B cell (primary cell): Measurements from ENCODE around the gene LRRC4C. TPM values are rescaled to one million over a fixed set of nuclear protein-coding genes. Genes with fewer than 3 reads are reported as not detected.

Source experiments
- ATAC-seq: fragments of 200-7000 bp; cut with Tn5 transposase; one replicate; pipeline ENCODE4 v1.10.0; 2021; ENCODE audit warnings: low read depth, mild to moderate bottlenecking, moderate number of reproducible peaks, moderate library complexity
- CTCF ChIA-PET: fragments of 350-600 bp; sonication (Branson Sonifier 250); formaldehyde crosslinking; loops from one replicate; lab custom pipeline; 2021; ENCODE audit warnings: antibody characterized with exemption, inconsistent platforms; lab: Charles Lee
- POLR2A ChIA-PET: fragments of 350-600 bp; sonication (Branson Sonifier 250); formaldehyde crosslinking; loops from one replicate; lab custom pipeline; 2021; ENCODE audit warnings: antibody characterized with exemption; lab: Charles Lee
- DNase-seq: peaks from one replicate; pipeline ENCODE4 v3.0.0; 2013
- H2AFZ ChIP-seq: 2 replicates; pipeline ENCODE4 v1.6.1; 2012; ENCODE audit warnings: mild to moderate bottlenecking, low read depth, low read length; ENCODE audit not compliant: insufficient read depth, poor library complexity, severe bottlenecking
- H3K27ac ChIP-seq, 2 donors: 1 replicate in 1 of 2; 2 replicates in 1 of 2; pipeline ENCODE4 v1.5.1; 2012 to 2013; ENCODE audit warnings: low read length in 2 of 2, mild to moderate bottlenecking in 2 of 2, moderate library complexity in 1 of 2
- H3K27me3 ChIP-seq, 4 experiments: fragments of 200-600 bp in 1 of 4; sonication (generic) in 1 of 4; replicated peaks in 1 of 4; 1 replicate in 2 of 4; 2 replicates in 2 of 4; pipeline versions ENCODE4 v1.6.1 to v1.7.0; 2013 to 2016; ENCODE audit warnings: low read length in 3 of 4, mild to moderate bottlenecking in 2 of 4, mixed read lengths in 1 of 4, moderate library complexity in 1 of 4; ENCODE audit not compliant: insufficient read depth in 4 of 4, control insufficient read depth in 3 of 4; ENCODE audit errors: control extremely low read depth in 1 of 4
- H3K36me3 ChIP-seq, 2 experiments: replicated peaks in 1 of 2; 1 replicate in 1 of 2; 2 replicates in 1 of 2; pipeline versions ENCODE4 v1.6.1 to v1.7.1; 2013; ENCODE audit warnings: low read length in 1 of 2; ENCODE audit not compliant: insufficient read depth in 2 of 2, control insufficient read depth in 1 of 2; ENCODE audit errors: control extremely low read depth in 1 of 2, extremely low read depth in 1 of 2
- H3K4me1 ChIP-seq, 2 donors: fragments of 200-600 bp in 1 of 2; sonication (generic) in 1 of 2; 1 replicate in 1 of 2; 2 replicates in 1 of 2; pipeline versions ENCODE4 v1.5.1 to v1.6.1; 2013 to 2017; ENCODE audit warnings: low read length in 2 of 2; ENCODE audit not compliant: control insufficient read depth in 2 of 2, insufficient read depth in 2 of 2
- H3K4me2 ChIP-seq: replicated peaks from 2 replicates; pipeline ENCODE3; 2012; ENCODE audit warnings: mild to moderate bottlenecking, low read depth, low read length; ENCODE audit not compliant: poor library complexity, severe bottlenecking
- H3K4me3 ChIP-seq, 5 experiments: fragments of 200-600 bp in 1 of 5; sonication (generic) in 1 of 5; 1 replicate in 3 of 5; 2 replicates in 2 of 5; pipeline versions ENCODE4 v1.5.1 to v1.7.0; 2011 to 2016; ENCODE audit warnings: low read length in 4 of 5, mild to moderate bottlenecking in 4 of 5, low read depth in 2 of 5, control low read depth in 1 of 5, moderate library complexity in 1 of 5; ENCODE audit not compliant: insufficient read depth in 1 of 5; ENCODE audit errors: control extremely low read depth in 1 of 5, extremely low read depth in 1 of 5
- H3K79me2 ChIP-seq: fragments of 200-600 bp; sonication (generic); one replicate; pipeline ENCODE4 v1.6.0; 2016; ENCODE audit warnings: low read length; ENCODE audit not compliant: control insufficient read depth, insufficient read depth
- H3K9ac ChIP-seq: fragments of 200-600 bp; sonication (generic); 2 replicates; pipeline ENCODE4 v1.6.1; 2017; ENCODE audit warnings: mild to moderate bottlenecking, low read length, moderate library complexity
- H3K9me3 ChIP-seq, 3 donors: one replicate each; pipeline versions ENCODE4 v1.6.1 to v1.7.1; 2013; ENCODE audit warnings: low read length in 2 of 3; ENCODE audit not compliant: control insufficient read depth in 2 of 3, insufficient read depth in 1 of 3; ENCODE audit errors: control extremely low read depth in 1 of 3
- H4K20me1 ChIP-seq: 2 replicates; pipeline ENCODE4 v1.6.0; 2012; ENCODE audit warnings: mild to moderate bottlenecking, low read length; ENCODE audit not compliant: insufficient read depth, control insufficient read depth, poor library complexity, severe bottlenecking
- H3K27ac Mint-ChIP-seq: one replicate; pipeline ENCODE4 v1.8.0; 2021; ENCODE audit warnings: mixed read lengths
- H3K27me3 Mint-ChIP-seq: one replicate; pipeline ENCODE4 v1.8.0; 2021; ENCODE audit warnings: mixed read lengths
- H3K4me1 Mint-ChIP-seq: one replicate; pipeline ENCODE4 v1.8.0; 2021; ENCODE audit warnings: mixed read lengths
- H3K4me3 Mint-ChIP-seq: one replicate; pipeline ENCODE4 v1.8.0; 2021; ENCODE audit warnings: mixed read lengths
- H3K9me3 Mint-ChIP-seq: one replicate; pipeline ENCODE4 v1.8.0; 2022; ENCODE audit warnings: mixed read lengths; ENCODE audit not compliant: insufficient read depth
- EZH2 ChIP-seq: IDR thresholded peaks from 2 replicates; pipeline ENCODE4 v1.6.1; 2012; ENCODE audit warnings: borderline replicate concordance, low read depth, mild to moderate bottlenecking, moderate library complexity, low read length; ENCODE audit not compliant: insufficient read depth, poor library complexity, severe bottlenecking
- WGBS: methylation state at CpG from one replicate; pipeline ENCODE4 v1.1.5; 2013; ENCODE audit warnings: missing lambda C conversion rate; ENCODE audit not compliant: insufficient coverage; 5-methylcytosine and 5-hydroxymethylcytosine counted together
- intact Hi-C: fragments of 100-400 bp; cut with micrococcal nuclease; formaldehyde crosslinking; loops from one replicate; pipeline ENCODE4 v1.10.0; 2022
- polyA plus RNA-seq: library from polyadenylated mRNA; depleted of rRNA; stranded (reverse); fragments of >200 nt; gene quantifications from 2 replicates; pipeline ENCODE4 v1.2.3, GENCODE V29; 2012
- total RNA-seq, 2 donors: library from RNA; stranded (reverse); fragments of 120-200 nt in 1 of 2; gene quantifications; 1 replicate in 1 of 2; 2 replicates in 1 of 2; pipeline versions ENCODE4 v1.2.3 to v1.2.4, GENCODE V29; 2013 to 2022
- TF ChIP-seq, protein P1 (sequence below): fragments of 200-600 bp; IDR thresholded peaks from one replicate; pipeline ENCODE4 v1.8.0; 2022; ENCODE audit warnings: antibody characterized with exemption, mild to moderate bottlenecking

LRRC4C gene
- total and polyA plus RNA-seq, 2 donors (not counting 1 experiment from before 2014, with no cell fraction given): 0.57 TPM; not detected in 1

DNA sequence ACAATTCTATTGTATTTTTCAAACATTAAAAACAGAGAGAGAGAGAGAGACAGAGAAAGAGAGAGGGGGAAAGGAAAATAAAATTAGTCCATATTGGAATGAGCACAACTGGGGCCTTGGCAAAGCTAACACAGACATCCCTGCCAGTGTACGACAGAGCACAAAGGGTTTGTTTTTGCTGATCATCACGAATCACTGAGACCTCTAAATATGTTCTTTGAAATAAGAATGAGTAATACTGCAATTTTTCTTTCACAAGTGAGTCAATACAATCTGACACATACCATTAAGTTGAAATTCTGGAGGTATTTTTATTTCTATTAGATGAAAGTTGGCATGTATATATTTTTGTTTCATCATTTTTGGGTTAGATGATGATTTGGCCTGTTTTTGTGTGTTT is 27.0 kb upstream of the LRRC4C start:
- CTCF ChIA-PET: no interaction called here
- H3K4me3 ChIP-seq: no peak overlapping the region
- no peak overlapping the region for H3K4me3 Mint-ChIP-seq
- no peak for TF ChIP-seq EZH2
- TF ChIP-seq, protein P1, sequence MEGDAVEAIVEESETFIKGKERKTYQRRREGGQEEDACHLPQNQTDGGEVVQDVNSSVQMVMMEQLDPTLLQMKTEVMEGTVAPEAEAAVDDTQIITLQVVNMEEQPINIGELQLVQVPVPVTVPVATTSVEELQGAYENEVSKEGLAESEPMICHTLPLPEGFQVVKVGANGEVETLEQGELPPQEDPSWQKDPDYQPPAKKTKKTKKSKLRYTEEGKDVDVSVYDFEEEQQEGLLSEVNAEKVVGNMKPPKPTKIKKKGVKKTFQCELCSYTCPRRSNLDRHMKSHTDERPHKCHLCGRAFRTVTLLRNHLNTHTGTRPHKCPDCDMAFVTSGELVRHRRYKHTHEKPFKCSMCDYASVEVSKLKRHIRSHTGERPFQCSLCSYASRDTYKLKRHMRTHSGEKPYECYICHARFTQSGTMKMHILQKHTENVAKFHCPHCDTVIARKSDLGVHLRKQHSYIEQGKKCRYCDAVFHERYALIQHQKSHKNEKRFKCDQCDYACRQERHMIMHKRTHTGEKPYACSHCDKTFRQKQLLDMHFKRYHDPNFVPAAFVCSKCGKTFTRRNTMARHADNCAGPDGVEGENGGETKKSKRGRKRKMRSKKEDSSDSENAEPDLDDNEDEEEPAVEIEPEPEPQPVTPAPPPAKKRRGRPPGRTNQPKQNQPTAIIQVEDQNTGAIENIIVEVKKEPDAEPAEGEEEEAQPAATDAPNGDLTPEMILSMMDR: no peak
- no peak overlapping the region for H3K27ac Mint-ChIP-seq
- H3K9me3 ChIP-seq: peaks cover 0 to 1% (median 0%) of the 10 kb centered on the region in 3 donors
- intact Hi-C loops: no loop called here
- H3K79me2 ChIP-seq: no peaks in the 10 kb centered on the region
- no peak for ATAC-seq
- H3K27me3 ChIP-seq: no peaks in the 10 kb centered on the region
- no peaks in the 10 kb centered on the region for H4K20me1 ChIP-seq
- no peaks in the 10 kb centered on the region for H3K9me3 Mint-ChIP-seq
- no peaks in the 10 kb centered on the region for H3K27me3 Mint-ChIP-seq
- no CpG with 5 or more reads among the region's 2 CpGs for WGBS
- POLR2A ChIA-PET: no interaction called here
- no peaks in the 10 kb centered on the region for H3K4me1 ChIP-seq
- no peaks in the 10 kb centered on the region for H3K4me1 Mint-ChIP-seq
- no peaks in the 10 kb centered on the region for H3K36me3 ChIP-seq
- H3K4me2 ChIP-seq: no peak overlapping the region
- H2AFZ ChIP-seq: no peak overlapping the region
- H3K27ac ChIP-seq: no peak overlapping the region
- no peak overlapping the region for H3K9ac ChIP-seq
- no peak for DNase-seq

DNA sequence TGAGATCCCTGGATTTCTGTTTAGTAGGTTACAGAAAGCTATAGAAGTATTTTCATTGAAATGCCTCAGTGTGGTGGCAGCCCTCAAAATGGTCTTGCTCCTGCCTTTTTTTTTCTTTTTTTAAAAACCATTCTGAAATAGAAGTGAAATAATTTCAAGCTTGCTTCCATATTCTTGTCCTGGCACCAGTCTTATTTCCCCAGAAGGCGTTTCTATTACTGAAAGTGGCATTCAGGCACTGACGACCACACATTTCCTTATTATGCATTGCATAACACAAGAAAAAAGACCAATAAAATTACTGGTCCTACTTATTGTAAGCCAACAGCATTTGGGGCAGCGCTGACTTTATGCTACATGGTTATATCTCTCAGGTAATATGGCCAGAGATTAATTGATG is 24.5 kb upstream of the LRRC4C start:
- H3K4me1 ChIP-seq: no peaks in the 10 kb centered on the region
- intact Hi-C loops: no loop called here
- no peak overlapping the region for H3K9ac ChIP-seq
- H3K36me3 ChIP-seq: no peaks in the 10 kb centered on the region
- no peak for TF ChIP-seq EZH2
- TF ChIP-seq, protein P1: no peak
- no peaks in the 10 kb centered on the region for H3K79me2 ChIP-seq
- ATAC-seq: no peak
- WGBS: 75% methylated on average over 2 of the region's 3 CpGs
- peaks cover 4% of the 10 kb centered on the region for H3K9me3 Mint-ChIP-seq
- no peaks in the 10 kb centered on the region for H3K27me3 ChIP-seq
- H3K4me3 Mint-ChIP-seq: no peak overlapping the region
- POLR2A ChIA-PET: no interaction called here
- no peak overlapping the region for H3K4me3 ChIP-seq
- H3K4me2 ChIP-seq: no peak overlapping the region
- no peak overlapping the region for H3K27ac Mint-ChIP-seq
- H4K20me1 ChIP-seq: no peaks in the 10 kb centered on the region
- no peaks in the 10 kb centered on the region for H3K4me1 Mint-ChIP-seq
- CTCF ChIA-PET: no interaction called here
- H2AFZ ChIP-seq: no peak overlapping the region
- H3K9me3 ChIP-seq: no peaks in the 10 kb centered on the region
- no peak overlapping the region for H3K27ac ChIP-seq
- DNase-seq: no peak
- no peaks in the 10 kb centered on the region for H3K27me3 Mint-ChIP-seq
